Endothelial cell of umbilical vein (primary cell): Measurements from ENCODE around the gene B3GNT3.

Source experiments
- CTCF ChIP-seq, 2 donors: IDR thresholded peaks; 1 replicate in 1 of 2; 2 replicates in 1 of 2; pipeline ENCODE4 v1.5.1; 2011; ENCODE audit warnings: low read length in 2 of 2, mild to moderate bottlenecking in 2 of 2, moderate library complexity in 2 of 2, control low read depth in 1 of 2, inconsistent platforms in 1 of 2, low read depth in 1 of 2; ENCODE audit not compliant: insufficient read depth in 1 of 2; ENCODE audit errors: extremely low read depth in 1 of 2
- POLR2A ChIP-seq: IDR thresholded peaks from 2 replicates; pipeline ENCODE4 v1.6.1; 2012; ENCODE audit warnings: low read depth, mild to moderate bottlenecking, control low read depth, low read length
- POLR2AphosphoS5 ChIP-seq: IDR thresholded peaks from 2 replicates; pipeline ENCODE4 v1.6.1; 2012; ENCODE audit warnings: low read depth, mild to moderate bottlenecking, control low read depth, low read length, moderate library complexity; ENCODE audit not compliant: insufficient read depth

GRCh38 chr19:17847538-17848366, 52.8 kb downstream of the B3GNT3 start, which contains the start of gene JAK3:
- TF ChIP-seq CTCF (IDR thresholded peaks at IDR 0.05; ENCODE audit: extremely low read depth in 1 of 2, insufficient read depth in 1 of 2, low read depth in 1 of 2, low read length in 2 of 2) (no peak), POLR2AphosphoS5 (no peak), POLR2A (no peak)
